Nephron progenitor cell (in vitro differentiated cells): Measurements from ENCODE around the gene KRTAP4-7.

Experiments used
- DNase-seq: peaks from one replicate; pipeline ENCODE4 v3.0.0; 2021
- H3K27ac Mint-ChIP-seq: 2 replicates; pipeline ENCODE4 v1.8.0; 2021; ENCODE audit warnings: mild to moderate bottlenecking, moderate library complexity, mixed read lengths
- H3K27me3 Mint-ChIP-seq: 2 replicates; pipeline ENCODE4 v1.8.0; 2021; ENCODE audit warnings: mild to moderate bottlenecking, low read depth, mixed read lengths; ENCODE audit not compliant: poor library complexity
- H3K36me3 Mint-ChIP-seq: 2 replicates; pipeline ENCODE4 v1.8.0; 2021; ENCODE audit warnings: low read depth, mixed read lengths
- H3K4me1 Mint-ChIP-seq: 2 replicates; pipeline ENCODE4 v1.8.0; 2021; ENCODE audit warnings: mixed read lengths
- H3K4me3 Mint-ChIP-seq: 2 replicates; pipeline ENCODE4 v1.8.0; 2021; ENCODE audit warnings: mild to moderate bottlenecking, moderate library complexity, mixed read lengths
- H3K9me3 Mint-ChIP-seq: 2 replicates; pipeline ENCODE4 v1.8.0; 2021; ENCODE audit warnings: mild to moderate bottlenecking, moderate library complexity, mixed read lengths
- CTCF ChIP-seq: fragments of 200-600 bp; sonication (generic); IDR thresholded peaks from 2 replicates; pipeline ENCODE4 v1.5.0; 2021; ENCODE audit warnings: antibody characterized with exemption

Gene KRTAP4-7

GRCh38 chr17:41133880-41134735 lies 50.2 kb downstream of the KRTAP4-7 start:
- peaks cover 14% of the 10 kb centered on the region for H3K27me3 Mint-ChIP-seq
- no peak for DNase-seq
- H3K36me3 Mint-ChIP-seq = no peaks in the 10 kb centered on the region
- H3K4me3 Mint-ChIP-seq = no peak overlapping the region
- H3K4me1 Mint-ChIP-seq = no peaks in the 10 kb centered on the region
- TF ChIP-seq CTCF = no peak
- no peak overlapping the region for H3K27ac Mint-ChIP-seq
- peaks cover 20% of the 10 kb centered on the region for H3K9me3 Mint-ChIP-seq
